Stimulated activated memory B cell treated with anti-CD40 and anti-IgM and Interleukin-4, amounts not matched to agents 10 μg/mL and 1 μg/mL and 100 μg/mL, for 72 hours (primary cell): ENCODE data around the gene IP6K1.

Experiments
- ATAC-seq: fragments of 150-1000 bp; cut with Tn5 transposase; 2 replicates; pipeline ENCODE4 v1.10.0; 2021
- H3K27ac Mint-ChIP-seq: one replicate; pipeline ENCODE4 v1.8.0; 2022; ENCODE audit warnings: mild to moderate bottlenecking, mixed read lengths
- H3K27me3 Mint-ChIP-seq: one replicate; pipeline ENCODE4 v1.8.0; 2022; ENCODE audit warnings: mixed read lengths
- H3K36me3 Mint-ChIP-seq: one replicate; pipeline ENCODE4 v1.8.0; 2022; ENCODE audit warnings: mixed read lengths
- H3K4me1 Mint-ChIP-seq: one replicate; pipeline ENCODE4 v1.8.0; 2022; ENCODE audit warnings: mixed read lengths
- H3K4me3 Mint-ChIP-seq: one replicate; pipeline ENCODE4 v1.8.0; 2022; ENCODE audit warnings: mild to moderate bottlenecking, moderate library complexity, mixed read lengths
- H3K9me3 Mint-ChIP-seq: one replicate; pipeline ENCODE4 v1.8.0; 2022; ENCODE audit warnings: mixed read lengths

Gene IP6K1

DNA sequence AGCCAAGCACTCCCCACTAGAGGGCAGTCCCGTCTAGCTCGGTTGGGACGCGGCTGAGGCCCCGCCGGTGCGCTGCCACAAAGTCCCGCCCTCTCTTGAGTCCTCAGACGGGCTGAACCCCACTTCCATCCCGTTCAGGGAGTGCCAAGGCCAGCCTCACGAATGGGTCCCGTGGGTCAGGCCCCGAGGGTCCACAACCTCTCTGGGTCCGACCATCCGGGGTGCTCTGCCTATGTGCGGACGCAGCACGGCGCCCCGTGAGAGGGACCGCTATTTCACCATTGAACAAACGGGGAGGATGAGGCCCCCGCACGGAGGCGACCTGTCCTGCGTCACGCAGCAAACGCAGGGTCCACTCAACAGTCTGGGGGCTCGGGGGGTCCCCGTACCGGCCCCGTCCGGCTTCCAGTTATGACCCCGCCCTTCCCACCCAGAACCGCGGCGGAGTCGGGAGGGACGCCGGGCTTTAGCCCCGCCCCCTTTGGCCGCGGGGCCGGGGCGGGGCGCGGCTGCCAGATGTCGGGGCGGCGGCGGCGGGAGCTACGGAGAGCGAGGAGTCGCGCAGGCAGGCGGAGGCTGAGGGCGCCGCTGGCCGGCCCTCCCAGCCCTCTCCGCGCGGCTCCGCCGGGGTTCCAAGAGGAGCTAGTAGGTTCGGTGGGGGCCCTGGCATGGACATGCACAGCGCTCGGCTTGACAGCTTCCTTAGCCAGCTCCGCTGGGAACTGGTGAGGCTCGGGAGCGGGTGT is 16.6 kb upstream of the IP6K1 start, which contains the start of gene INKA1:
Gene INKA1, plus strand, starts transcription at position 543 of the 746 bp plus-strand sequence. Its CDS starts 132 bp downstream, at position 675.
- Mint-ChIP-seq H3K4me3 (peak within 1 kb of the TSS; percentile 70), H3K27ac (peak within 1 kb of the TSS; percentile 88), H3K9me3 (no peaks in the 10 kb centered on the region), H3K36me3 (no peaks in the 10 kb centered on the region), H3K4me1 (peaks cover 53% of the 10 kb centered on the region), H3K27me3 (no peaks in the 10 kb centered on the region)
- ATAC-seq, result peak; percentile 85

- no peak for ATAC-seq
- Mint-ChIP-seq H3K27ac (no peak overlapping the region), H3K36me3 (no peaks in the 10 kb centered on the region), H3K4me3 (no peak overlapping the region), H3K9me3 (no peaks in the 10 kb centered on the region), H3K4me1 (peaks cover 35% of the 10 kb centered on the region), H3K27me3 (no peaks in the 10 kb centered on the region)
These were observed 14.8 kb upstream of the IP6K1 start for GRCh38 chr3:49801160-49801559.

GRCh38 chr3:49799761-49800160 is 13.4 kb upstream of the IP6K1 start, which contains the start of gene CDHR4:
CDHR4 (minus strand) TSS chr3:49799873; CDS start chr3:49799812, 61 bp downstream.
- peaks cover 22% of the 10 kb centered on the region for H3K4me1 Mint-ChIP-seq
- ATAC-seq, result no peak
- no peaks in the 10 kb centered on the region for H3K27me3 Mint-ChIP-seq
- no peaks in the 10 kb centered on the region for H3K36me3 Mint-ChIP-seq
- no peaks in the 10 kb centered on the region for H3K9me3 Mint-ChIP-seq
- H3K27ac Mint-ChIP-seq, result no peak within 1 kb of the TSS
- H3K4me3 Mint-ChIP-seq, result no peak within 1 kb of the TSS

GRCh38 chr3:49799105-49799504 is 12.8 kb upstream of the IP6K1 start:
- Mint-ChIP-seq H3K27ac (no peak overlapping the region), H3K36me3 (no peaks in the 10 kb centered on the region), H3K4me1 (peaks cover 15% of the 10 kb centered on the region), H3K27me3 (no peaks in the 10 kb centered on the region), H3K4me3 (no peak overlapping the region), H3K9me3 (no peaks in the 10 kb centered on the region)
- ATAC-seq, result no peak

GRCh38 chr3:49794926-49795905 is 8.9 kb upstream of the IP6K1 start:
- peaks cover 2% of the 10 kb centered on the region for H3K4me1 Mint-ChIP-seq
- no peak overlapping the region for H3K4me3 Mint-ChIP-seq
- no peaks in the 10 kb centered on the region for H3K9me3 Mint-ChIP-seq
- H3K27me3 Mint-ChIP-seq, result no peaks in the 10 kb centered on the region
- no peak overlapping the region for H3K27ac Mint-ChIP-seq
- H3K36me3 Mint-ChIP-seq, result no peaks in the 10 kb centered on the region
- no peak for ATAC-seq

- ATAC-seq, result no peak
- Mint-ChIP-seq H3K36me3 (no peaks in the 10 kb centered on the region), H3K4me3 (no peak overlapping the region), H3K4me1 (peaks cover 6% of the 10 kb centered on the region), H3K27ac (no peak overlapping the region), H3K27me3 (no peaks in the 10 kb centered on the region), H3K9me3 (no peaks in the 10 kb centered on the region)
These were observed 8.1 kb upstream of the IP6K1 start for GRCh38 chr3:49794431-49794830.

DNA sequence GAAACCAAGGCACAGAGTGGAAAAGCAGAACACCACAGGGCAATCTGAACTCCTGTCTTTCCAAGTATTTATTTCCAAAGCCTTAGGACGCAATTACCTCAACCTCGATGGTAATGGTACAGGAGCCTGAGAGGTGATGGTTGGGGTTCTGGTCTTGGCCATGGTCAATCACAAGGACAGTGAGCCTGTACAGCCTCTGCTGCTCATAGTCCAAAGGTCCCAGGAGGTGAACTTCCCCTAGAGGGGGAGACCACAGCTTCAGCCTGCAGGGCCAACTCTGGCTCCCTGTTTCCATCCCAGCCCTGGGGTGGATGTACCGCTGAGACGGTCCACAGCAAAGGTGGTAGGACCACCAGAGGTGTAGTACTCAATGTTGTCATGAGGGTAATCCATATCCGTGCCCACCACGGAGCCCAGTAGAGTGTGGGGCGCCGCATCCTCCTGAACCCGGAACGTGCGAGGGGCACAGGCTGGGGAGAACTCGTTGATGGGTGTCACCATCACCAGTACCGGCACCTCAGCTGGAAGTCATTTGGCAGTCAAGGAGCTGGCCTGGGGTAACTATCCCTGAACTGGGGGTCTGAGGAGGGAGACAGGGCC is 7.2 kb upstream of the IP6K1 start:
- Mint-ChIP-seq H3K9me3 (no peaks in the 10 kb centered on the region), H3K27me3 (no peaks in the 10 kb centered on the region), H3K36me3 (no peaks in the 10 kb centered on the region), H3K4me1 (peaks cover 6% of the 10 kb centered on the region), H3K4me3 (no peak overlapping the region), H3K27ac (no peak overlapping the region)
- no peak for ATAC-seq

DNA sequence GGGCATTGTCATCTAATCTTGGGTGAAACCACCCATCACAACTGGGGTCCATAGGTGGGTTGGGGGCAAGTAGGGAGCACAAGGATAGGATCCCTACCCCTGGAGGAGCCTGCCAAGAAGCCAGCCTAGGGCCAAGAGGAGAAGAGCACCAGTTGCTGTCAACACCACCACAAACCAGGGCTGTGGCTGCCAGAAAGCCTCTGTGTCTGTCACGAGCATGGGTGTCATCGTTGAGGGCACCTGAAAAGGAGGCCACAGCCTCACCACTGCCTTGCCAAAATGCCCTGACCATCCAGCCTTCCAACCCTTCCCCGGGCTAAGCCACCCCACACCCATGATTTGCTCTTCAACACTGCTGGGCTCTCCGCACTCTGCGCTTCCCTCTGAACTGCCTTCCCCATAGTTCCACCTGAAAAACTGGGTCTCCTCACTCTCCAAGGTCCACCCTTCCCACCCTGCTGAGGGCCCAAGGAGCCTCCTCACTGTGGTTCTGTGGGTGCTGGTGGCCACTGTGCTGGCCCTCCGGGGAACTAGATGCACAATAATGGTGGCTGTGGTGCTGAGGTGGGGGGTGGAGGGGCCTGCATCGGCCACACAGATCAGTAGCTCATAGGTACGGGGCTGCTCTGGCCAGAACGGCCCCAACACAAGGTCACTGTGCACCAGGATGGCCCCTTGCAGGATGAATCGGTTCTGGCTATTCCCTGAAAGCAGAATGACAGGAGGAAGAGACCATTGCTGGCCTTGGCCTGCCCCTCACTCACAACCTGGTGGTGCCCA is 6.2 kb upstream of the IP6K1 start:
- H3K9me3 Mint-ChIP-seq, result no peaks in the 10 kb centered on the region
- no peak for ATAC-seq
- no peak overlapping the region for H3K4me3 Mint-ChIP-seq
- H3K4me1 Mint-ChIP-seq, result peaks cover 6% of the 10 kb centered on the region
- no peaks in the 10 kb centered on the region for H3K27me3 Mint-ChIP-seq
- no peaks in the 10 kb centered on the region for H3K36me3 Mint-ChIP-seq
- H3K27ac Mint-ChIP-seq, result no peak overlapping the region

- ATAC-seq, result no peak
- Mint-ChIP-seq H3K4me1 (peaks cover 16% of the 10 kb centered on the region), H3K27ac (no peak overlapping the region), H3K4me3 (no peak overlapping the region), H3K27me3 (no peaks in the 10 kb centered on the region), H3K9me3 (no peaks in the 10 kb centered on the region), H3K36me3 (no peaks in the 10 kb centered on the region)
These were observed 5.2 kb upstream of the IP6K1 start for GRCh38 chr3:49791571-49791970.

GRCh38 chr3:49790626-49791411 is 4.5 kb upstream of the IP6K1 start:
- no peak for ATAC-seq
- Mint-ChIP-seq H3K27ac (no peak overlapping the region), H3K9me3 (no peaks in the 10 kb centered on the region), H3K36me3 (no peaks in the 10 kb centered on the region), H3K4me1 (peaks cover 16% of the 10 kb centered on the region), H3K27me3 (no peaks in the 10 kb centered on the region), H3K4me3 (no peak overlapping the region)

GRCh38 chr3:49788056-49788455 is 1.7 kb upstream of the IP6K1 start:
- no peak overlapping the region for H3K4me3 Mint-ChIP-seq
- no peaks in the 10 kb centered on the region for H3K27me3 Mint-ChIP-seq
- no peaks in the 10 kb centered on the region for H3K9me3 Mint-ChIP-seq
- ATAC-seq, result no peak
- H3K4me1 Mint-ChIP-seq, result peaks cover 29% of the 10 kb centered on the region
- H3K27ac Mint-ChIP-seq, result no peak overlapping the region
- H3K36me3 Mint-ChIP-seq, result no peaks in the 10 kb centered on the region

GRCh38 chr3:49787536-49787935 is 1.2 kb upstream of the IP6K1 start:
- Mint-ChIP-seq H3K9me3 (no peaks in the 10 kb centered on the region), H3K27me3 (no peaks in the 10 kb centered on the region), H3K27ac (peak overlapping the region; percentile 95), H3K4me3 (peak overlapping the region; percentile 92), H3K4me1 (peaks cover 29% of the 10 kb centered on the region), H3K36me3 (no peaks in the 10 kb centered on the region)
- ATAC-seq, result no peak

GRCh38 chr3:49787182-49787464 is 781 bp upstream of the IP6K1 start:
- Mint-ChIP-seq H3K27ac (peak overlapping the region; percentile 95), H3K4me1 (peaks cover 29% of the 10 kb centered on the region), H3K27me3 (no peaks in the 10 kb centered on the region), H3K9me3 (no peaks in the 10 kb centered on the region), H3K36me3 (no peaks in the 10 kb centered on the region), H3K4me3 (peak overlapping the region; percentile 92)
- no peak for ATAC-seq
